HL-60 (cell line): ENCODE results near the gene HES6.

Experiments used
- CTCF ChIP-seq: IDR thresholded peaks from one replicate; pipeline ENCODE4 v1.5.1; 2011; ENCODE audit warnings: low read length, control low read depth, inconsistent platforms; ENCODE audit not compliant: insufficient read depth
- GABPA ChIP-seq: IDR thresholded peaks from 2 replicates; pipeline ENCODE4 v1.6.1; 2012; ENCODE audit warnings: low read depth
- REST ChIP-seq: IDR thresholded peaks from 2 replicates; pipeline ENCODE4 v1.6.1; 2012; ENCODE audit warnings: low read depth; ENCODE audit not compliant: insufficient replicate concordance
- SPI1 ChIP-seq: IDR thresholded peaks from 2 replicates; pipeline ENCODE4 v1.6.1; 2012; ENCODE audit warnings: low read depth, mild to moderate bottlenecking, borderline replicate concordance

- TF ChIP-seq SPI1 (no peak), CTCF (no peak), GABPA (no peak), REST (no peak)
Measured at GRCh38 chr2:238281826-238282480, 42.1 kb upstream of the HES6 start.
